Measurements from ENCODE around the gene ZNF311. TPM values are rescaled to one million over a fixed set of nuclear protein-coding genes. Genes with fewer than 3 reads are reported as not detected.
"Not testable (repeated sequence)": the region's sequence is repeated elsewhere in the genome, so short reads cannot be mapped to it uniquely, and the experiment has no call there.

ZNF311 gene
- total RNA-seq, 6 donors from 2014 or later = 0.76 to 6.3 (median 1.7) TPM; not detected in 1

DNA sequence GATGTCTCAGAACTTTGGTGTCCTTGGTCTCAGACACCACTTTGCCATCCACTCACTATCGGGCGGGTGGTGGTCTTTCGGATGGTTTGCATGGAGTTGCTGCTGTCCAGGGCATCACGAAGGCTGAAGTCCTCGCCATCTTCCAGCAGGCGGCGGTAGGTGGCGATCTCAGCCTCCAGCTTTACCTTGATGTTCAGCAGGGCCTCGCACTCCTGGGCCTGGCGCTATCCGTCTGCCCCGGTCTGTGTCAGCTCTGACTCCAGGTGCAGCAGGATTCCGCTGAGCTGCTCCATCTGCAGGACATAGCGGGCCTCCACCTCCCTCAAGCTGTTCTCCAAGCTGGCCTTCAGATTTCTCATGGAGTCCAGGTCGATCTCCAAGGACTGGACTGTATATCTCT is 36.0 kb downstream of the ZNF311 start:
- Histone ChIP-seq H3K9me3 (peaks cover 0 to 10% (median 3%) of the 10 kb centered on the region in 4 donors), H3K4me1 (no peaks in the 10 kb centered on the region), H3K4me3 (no peak overlapping the region), H3K27ac (no peak overlapping the region), H3K27me3 (no peaks in the 10 kb centered on the region), H3K36me3 (no peaks in the 10 kb centered on the region)
- no peak for TF ChIP-seq POLR2AphosphoS5 (IDR thresholded peaks at IDR 0.05)
- no peak for TF ChIP-seq POLR2A (IDR thresholded peaks at IDR 0.05)
- TF ChIP-seq, protein P1, sequence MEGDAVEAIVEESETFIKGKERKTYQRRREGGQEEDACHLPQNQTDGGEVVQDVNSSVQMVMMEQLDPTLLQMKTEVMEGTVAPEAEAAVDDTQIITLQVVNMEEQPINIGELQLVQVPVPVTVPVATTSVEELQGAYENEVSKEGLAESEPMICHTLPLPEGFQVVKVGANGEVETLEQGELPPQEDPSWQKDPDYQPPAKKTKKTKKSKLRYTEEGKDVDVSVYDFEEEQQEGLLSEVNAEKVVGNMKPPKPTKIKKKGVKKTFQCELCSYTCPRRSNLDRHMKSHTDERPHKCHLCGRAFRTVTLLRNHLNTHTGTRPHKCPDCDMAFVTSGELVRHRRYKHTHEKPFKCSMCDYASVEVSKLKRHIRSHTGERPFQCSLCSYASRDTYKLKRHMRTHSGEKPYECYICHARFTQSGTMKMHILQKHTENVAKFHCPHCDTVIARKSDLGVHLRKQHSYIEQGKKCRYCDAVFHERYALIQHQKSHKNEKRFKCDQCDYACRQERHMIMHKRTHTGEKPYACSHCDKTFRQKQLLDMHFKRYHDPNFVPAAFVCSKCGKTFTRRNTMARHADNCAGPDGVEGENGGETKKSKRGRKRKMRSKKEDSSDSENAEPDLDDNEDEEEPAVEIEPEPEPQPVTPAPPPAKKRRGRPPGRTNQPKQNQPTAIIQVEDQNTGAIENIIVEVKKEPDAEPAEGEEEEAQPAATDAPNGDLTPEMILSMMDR (IDR thresholded peaks at IDR 0.05) = no peak
- TF ChIP-seq EP300 (IDR thresholded peaks at IDR 0.05) = no peak
- no peak for ATAC-seq (ENCODE audit: low FRiP score in 2 of 2)
- DNase-seq = peak in 1 of 2 donors; percentile 40
- 87 to 89% methylated on average over 15 of the region's 15 CpGs for WGBS, 2 donors

DNA sequence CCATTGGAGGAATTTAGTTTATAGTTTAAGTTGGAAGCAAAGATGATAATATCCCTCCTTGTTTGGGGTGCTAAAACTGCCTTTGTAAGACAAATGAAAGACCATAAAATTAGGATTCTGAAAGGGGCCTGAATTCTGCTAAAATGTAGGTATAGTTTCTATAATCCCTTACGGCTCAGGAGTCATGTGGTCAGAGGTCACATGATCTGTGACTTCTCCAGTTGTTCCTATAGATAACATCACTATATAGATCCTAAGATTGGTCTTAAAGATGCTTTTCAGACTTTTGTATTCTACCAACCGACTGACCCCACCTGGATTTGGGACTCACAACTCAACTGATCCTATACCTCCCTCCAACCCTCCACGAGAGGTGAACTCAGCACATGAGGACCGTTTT is 36.6 kb downstream of the ZNF311 start:
- H3K27me3 ChIP-seq = no peaks in the 10 kb centered on the region
- H3K27ac ChIP-seq = no peak overlapping the region
- TF ChIP-seq, protein P1 (IDR thresholded peaks at IDR 0.05) = no peak
- TF ChIP-seq POLR2A (IDR thresholded peaks at IDR 0.05) = no peak
- no peak for TF ChIP-seq POLR2AphosphoS5 (IDR thresholded peaks at IDR 0.05)
- TF ChIP-seq EP300 (IDR thresholded peaks at IDR 0.05) = no peak
- ATAC-seq (ENCODE audit: low FRiP score in 2 of 2) (no peak), DNase-seq (no peak)
- no peaks in the 10 kb centered on the region for H3K36me3 ChIP-seq
- H3K9me3 ChIP-seq = peaks cover 0 to 10% (median 3%) of the 10 kb centered on the region in 4 donors
- 88 to 89% methylated on average over 4 of the region's 4 CpGs for WGBS, 2 donors
- H3K4me1 ChIP-seq = no peaks in the 10 kb centered on the region
- H3K4me3 ChIP-seq = no peak overlapping the region

DNA sequence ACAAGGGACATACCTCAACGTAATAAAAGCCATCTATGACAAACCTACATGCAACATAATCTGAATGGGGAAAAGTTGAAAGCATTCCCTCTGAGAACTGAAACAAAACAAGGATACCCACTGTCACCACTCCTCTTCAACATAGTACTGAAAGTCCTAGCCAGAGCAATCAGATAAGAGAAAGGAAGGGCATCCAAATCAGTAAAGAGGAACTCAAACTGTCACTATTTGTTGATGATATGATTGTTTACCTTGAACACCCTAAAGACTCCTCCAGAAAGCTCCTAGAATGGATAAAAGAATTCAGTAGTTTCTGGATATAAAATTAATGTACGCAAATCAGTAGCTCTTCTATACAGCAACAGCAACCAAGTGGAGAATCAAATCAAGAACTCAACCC is 39.4 kb downstream of the ZNF311 start:
- Histone ChIP-seq H3K9me3 (peaks cover 0 to 10% (median 3%) of the 10 kb centered on the region in 4 donors), H3K27ac (no peak overlapping the region), H3K4me3 (no peak overlapping the region), H3K27me3 (no peaks in the 10 kb centered on the region), H3K36me3 (no peaks in the 10 kb centered on the region), H3K4me1 (no peaks in the 10 kb centered on the region)
- TF ChIP-seq POLR2A (IDR thresholded peaks at IDR 0.05) (no peak), EP300 (IDR thresholded peaks at IDR 0.05) (no peak), POLR2AphosphoS5 (IDR thresholded peaks at IDR 0.05) (no peak)
- TF ChIP-seq, protein P1 (IDR thresholded peaks at IDR 0.05) = no peak
- WGBS, 2 donors = 85 to 90% methylated on average over 2 of the region's 2 CpGs
- no peak for DNase-seq
- no peak for ATAC-seq (ENCODE audit: low FRiP score in 2 of 2)

DNA sequence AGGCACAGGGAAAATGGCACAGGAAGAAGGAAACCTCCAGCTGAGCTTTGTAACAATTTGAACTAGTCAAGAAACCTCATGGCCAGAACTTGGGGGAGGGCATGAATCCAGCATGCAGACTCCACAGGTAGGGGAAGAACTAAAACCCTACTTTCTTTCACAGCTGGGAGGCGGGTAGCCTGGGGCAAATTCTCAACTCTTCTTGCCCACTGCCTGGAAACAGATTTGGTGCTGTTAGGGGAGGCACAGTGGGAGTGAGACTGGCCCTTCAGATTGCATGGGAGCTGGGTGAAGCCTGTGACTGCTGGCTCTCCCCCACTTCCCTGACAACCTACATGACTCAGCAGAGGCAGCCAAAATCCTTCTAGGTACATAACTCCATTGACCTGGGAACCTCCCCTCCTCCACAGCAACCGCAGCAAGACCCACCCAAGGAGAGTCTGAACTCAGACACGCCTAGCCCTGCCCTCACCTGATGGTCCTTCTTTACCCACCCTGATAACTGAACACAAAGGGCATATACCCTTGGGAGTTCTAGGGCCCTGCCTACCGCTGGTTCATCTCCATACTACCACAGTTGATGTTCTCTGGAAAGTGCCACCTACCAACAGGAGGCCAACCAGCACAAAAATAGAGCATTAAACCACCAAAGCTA is 44.1 kb downstream of the ZNF311 start:
- H3K36me3 ChIP-seq = no peaks in the 10 kb centered on the region
- H3K27ac ChIP-seq = no peak overlapping the region
- DNase-seq = no peak
- ATAC-seq (ENCODE audit: low FRiP score in 2 of 2) = no peak
- no peak for TF ChIP-seq EP300 (IDR thresholded peaks at IDR 0.05)
- TF ChIP-seq, protein P1 (IDR thresholded peaks at IDR 0.05) = no peak
- TF ChIP-seq POLR2A (IDR thresholded peaks at IDR 0.05) = no peak
- no peak for TF ChIP-seq POLR2AphosphoS5 (IDR thresholded peaks at IDR 0.05)
- 91 to 96% methylated on average over 4 of the region's 4 CpGs for WGBS, 2 donors
- no peaks in the 10 kb centered on the region for H3K9me3 ChIP-seq
- no peaks in the 10 kb centered on the region for H3K27me3 ChIP-seq
- H3K4me3 ChIP-seq = no peak overlapping the region
- no peaks in the 10 kb centered on the region for H3K4me1 ChIP-seq

DNA sequence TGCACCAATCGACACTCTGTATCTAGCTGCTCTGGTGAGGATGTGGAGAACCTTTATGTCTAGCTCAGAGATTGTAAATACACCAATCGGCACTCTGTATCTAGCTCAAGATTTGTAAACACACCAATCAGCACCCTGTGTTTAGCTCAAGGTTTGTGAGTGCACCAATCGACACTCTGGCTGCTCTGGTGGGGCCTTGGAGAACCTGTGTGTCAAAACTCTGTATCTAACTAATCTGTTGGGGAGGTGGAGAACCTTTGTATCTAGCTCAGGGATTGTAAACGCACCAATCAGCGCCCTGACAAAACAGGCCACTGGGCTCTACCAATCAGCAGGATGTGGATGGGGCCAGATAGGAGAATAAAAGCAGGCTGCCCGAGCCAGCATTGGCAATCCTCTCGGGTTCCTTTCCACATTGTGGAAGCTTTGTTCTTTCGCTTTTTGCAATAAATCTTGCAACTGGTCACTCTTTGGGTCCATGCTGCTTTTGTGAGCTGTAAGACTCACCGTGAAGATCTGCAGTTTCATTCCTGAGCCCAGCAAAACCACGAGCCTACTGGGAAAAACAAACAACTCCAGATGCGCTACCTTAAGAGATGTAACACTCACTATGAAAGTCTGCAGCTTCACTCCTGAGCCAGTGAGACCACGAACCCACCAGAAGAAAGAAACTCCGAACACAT is 46.4 kb downstream of the ZNF311 start:
- 83 to 86% methylated on average over 13 of the region's 13 CpGs for WGBS, 2 donors
- not testable (repeated sequence) for H3K27me3 ChIP-seq; ATAC-seq (ENCODE audit: low FRiP score in 2 of 2); H3K36me3 ChIP-seq; DNase-seq; H3K4me1 ChIP-seq; H3K4me3 ChIP-seq; H3K9me3 ChIP-seq; H3K27ac ChIP-seq

DNA sequence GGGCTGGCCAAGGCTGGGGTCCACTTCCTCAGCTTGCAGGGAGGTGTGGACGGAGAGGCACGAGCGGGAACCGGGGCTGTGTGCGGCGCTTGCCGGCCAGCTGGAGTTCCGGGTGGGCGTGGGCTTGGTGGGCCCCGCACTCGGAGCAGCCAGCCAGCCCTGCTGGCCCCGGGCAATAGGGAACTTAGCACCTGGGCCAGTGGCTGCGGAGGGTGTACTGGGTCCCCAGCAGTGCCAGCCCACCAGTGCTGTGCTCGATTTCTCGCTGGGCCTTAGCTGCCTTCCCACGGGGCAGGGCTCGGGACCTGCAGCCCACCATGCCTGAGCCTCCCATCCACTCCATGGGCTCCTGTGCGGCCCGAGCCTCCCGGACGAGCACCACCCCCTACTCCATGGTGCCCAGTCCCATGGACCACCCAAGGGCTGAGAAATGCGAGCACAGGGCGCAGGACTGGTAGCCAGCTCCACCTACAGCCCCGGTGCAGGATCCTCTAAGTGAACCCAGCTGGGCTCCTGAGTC is 47.3 kb downstream of the ZNF311 start:
- not testable (repeated sequence) for H3K27ac ChIP-seq; H3K36me3 ChIP-seq; H3K4me3 ChIP-seq; H3K9me3 ChIP-seq; H3K27me3 ChIP-seq; ATAC-seq (ENCODE audit: low FRiP score in 2 of 2)
- WGBS, 2 donors = 88 to 95% methylated on average over 9 to 22 of the region's 24 CpGs
- DNase-seq = peak in 1 of 2 donors; percentile 70
- peaks cover 0 to 14% (median 8%) of the 10 kb centered on the region in 4 donors for H3K4me1 ChIP-seq

Measured in upper lobe of left lung (tissue), 6 donors.